ENCODE measurements around the gene RPAP3. TPM values are rescaled to one million over a fixed set of nuclear protein-coding genes. Genes with fewer than 3 reads are reported as not detected.
A peak's percentile ranks its signal among the peaks of the same experiment; 100 is the strongest.

The RPAP3 gene
- polyA plus RNA-seq, 3 donors = 9.6 to 20.6 (median 19.0) TPM

GRCh38 chr12:47698055-47698454 is 7.8 kb downstream of the RPAP3 start:
- peaks cover 11% of the 10 kb centered on the region for H3K4me1 Mint-ChIP-seq
- intact Hi-C loops (cut with micrococcal nuclease) = no loop called here
- DNase-seq = peak in 2 of 3 donors; percentile 48 to 59
- TF ChIP-seq CTCF (IDR thresholded peaks at IDR 0.05) = no peak
- no peaks in the 10 kb centered on the region for H3K27me3 Mint-ChIP-seq (ENCODE audit: low read depth in 3 of 3)
- H3K27ac Mint-ChIP-seq = peak overlapping the region in 3 of 7 donors; percentile 31 to 57 (median 52)
- Histone ChIP-seq H3K4me2 (replicated peaks; ENCODE audit: extremely low read depth, low read length, poor library complexity, severe bottlenecking) (no peak overlapping the region), H3K4me3 (replicated peaks in 1 of 3; ENCODE audit: low read depth in 2 of 3, low read length in 3 of 3) (peak overlapping the region in 1 of 3 experiments; percentile 19), H3K27me3 (ENCODE audit: control insufficient read depth in 2 of 2, insufficient read depth in 2 of 2, low read length in 2 of 2) (no peaks in the 10 kb centered on the region), H3K36me3 (replicated peaks in 1 of 2; ENCODE audit: control insufficient read depth in 1 of 2, insufficient read depth in 2 of 2, low read length in 2 of 2) (peaks cover 43 to 67% of the 10 kb centered on the region in 2 donors), H3K9ac (ENCODE audit: insufficient read depth, low read length, poor library complexity, severe bottlenecking) (no peak overlapping the region), H3K79me2 (ENCODE audit: insufficient read depth, low read length) (peaks cover 16% of the 10 kb centered on the region), H3K9me3 (replicated peaks in 1 of 2; ENCODE audit: control insufficient read depth in 1 of 2, insufficient read depth in 1 of 2, low read length in 2 of 2) (no peaks in the 10 kb centered on the region), H4K20me1 (ENCODE audit: insufficient read depth, low read length) (peaks cover 13% of the 10 kb centered on the region), H3K27ac (ENCODE audit: low read depth in 1 of 2, low read length in 2 of 2) (peak overlapping the region in 1 of 2 donors; percentile 32), H2AFZ (ENCODE audit: insufficient read depth, low read depth, low read length, poor library complexity, severe bottlenecking) (no peak overlapping the region), H3K4me1 (ENCODE audit: control insufficient read depth in 1 of 2, insufficient read depth in 2 of 2, low read length in 2 of 2) (peaks cover 8 to 10% of the 10 kb centered on the region in 2 donors)
- no peak overlapping the region for H3K4me3 Mint-ChIP-seq
- peaks cover 57 to 58% of the 10 kb centered on the region in 2 donors for H3K36me3 Mint-ChIP-seq
- H3K9me3 Mint-ChIP-seq = no peaks in the 10 kb centered on the region
- no CpG with 5 or more reads among the region's 4 CpGs for WGBS (ENCODE audit: insufficient coverage)

- no peaks in the 10 kb centered on the region for H3K9me3 ChIP-seq (replicated peaks in 1 of 2; ENCODE audit: control insufficient read depth in 1 of 2, insufficient read depth in 1 of 2, low read length in 2 of 2)
- no peaks in the 10 kb centered on the region for H3K79me2 ChIP-seq (ENCODE audit: insufficient read depth, low read length)
- no peak overlapping the region for H3K27ac ChIP-seq (ENCODE audit: low read depth in 1 of 2, low read length in 2 of 2)
- 100% methylated on average over 1 of the region's 2 CpGs for WGBS (ENCODE audit: insufficient coverage)
- TF ChIP-seq CTCF (IDR thresholded peaks at IDR 0.05) = no peak
- intact Hi-C loops (cut with micrococcal nuclease) = no loop called here
- H3K27me3 ChIP-seq (ENCODE audit: control insufficient read depth in 2 of 2, insufficient read depth in 2 of 2, low read length in 2 of 2) = no peaks in the 10 kb centered on the region
- H3K36me3 Mint-ChIP-seq = peaks cover 51 to 72% of the 10 kb centered on the region in 2 donors
- no peak overlapping the region for H3K9ac ChIP-seq (ENCODE audit: insufficient read depth, low read length, poor library complexity, severe bottlenecking)
- no peak overlapping the region for H3K4me3 ChIP-seq (replicated peaks in 1 of 3; ENCODE audit: low read depth in 2 of 3, low read length in 3 of 3)
- no peaks in the 10 kb centered on the region for H3K4me1 Mint-ChIP-seq
- no peaks in the 10 kb centered on the region for H4K20me1 ChIP-seq (ENCODE audit: insufficient read depth, low read length)
- no peaks in the 10 kb centered on the region for H3K9me3 Mint-ChIP-seq
- H3K36me3 ChIP-seq (replicated peaks in 1 of 2; ENCODE audit: control insufficient read depth in 1 of 2, insufficient read depth in 2 of 2, low read length in 2 of 2) = peaks cover 45 to 89% of the 10 kb centered on the region in 2 donors
- no peak overlapping the region for H3K4me2 ChIP-seq (replicated peaks; ENCODE audit: extremely low read depth, low read length, poor library complexity, severe bottlenecking)
- H3K27me3 Mint-ChIP-seq (ENCODE audit: low read depth in 3 of 3) = peaks cover 0 to 1% (median 0%) of the 10 kb centered on the region in 3 donors
- H2AFZ ChIP-seq (ENCODE audit: insufficient read depth, low read depth, low read length, poor library complexity, severe bottlenecking) = no peak overlapping the region
- no peaks in the 10 kb centered on the region for H3K4me1 ChIP-seq (ENCODE audit: control insufficient read depth in 1 of 2, insufficient read depth in 2 of 2, low read length in 2 of 2)
- no peak overlapping the region for H3K4me3 Mint-ChIP-seq
- H3K27ac Mint-ChIP-seq = no peak overlapping the region
- no peak for DNase-seq
Observed at GRCh38 chr12:47689215-47689614, 16.6 kb downstream of the RPAP3 start.
